ENCODE data around the gene ACIN1. TPM values are rescaled to one million over a fixed set of nuclear protein-coding genes. Genes with fewer than 3 reads are reported as not detected.

ACIN1 gene
- total and polyA plus RNA-seq, 2 of the 13 experiments (the other 11 are each of a cell fraction or from before 2014, with no cell fraction given) = 165 to 183 TPM

DNA sequence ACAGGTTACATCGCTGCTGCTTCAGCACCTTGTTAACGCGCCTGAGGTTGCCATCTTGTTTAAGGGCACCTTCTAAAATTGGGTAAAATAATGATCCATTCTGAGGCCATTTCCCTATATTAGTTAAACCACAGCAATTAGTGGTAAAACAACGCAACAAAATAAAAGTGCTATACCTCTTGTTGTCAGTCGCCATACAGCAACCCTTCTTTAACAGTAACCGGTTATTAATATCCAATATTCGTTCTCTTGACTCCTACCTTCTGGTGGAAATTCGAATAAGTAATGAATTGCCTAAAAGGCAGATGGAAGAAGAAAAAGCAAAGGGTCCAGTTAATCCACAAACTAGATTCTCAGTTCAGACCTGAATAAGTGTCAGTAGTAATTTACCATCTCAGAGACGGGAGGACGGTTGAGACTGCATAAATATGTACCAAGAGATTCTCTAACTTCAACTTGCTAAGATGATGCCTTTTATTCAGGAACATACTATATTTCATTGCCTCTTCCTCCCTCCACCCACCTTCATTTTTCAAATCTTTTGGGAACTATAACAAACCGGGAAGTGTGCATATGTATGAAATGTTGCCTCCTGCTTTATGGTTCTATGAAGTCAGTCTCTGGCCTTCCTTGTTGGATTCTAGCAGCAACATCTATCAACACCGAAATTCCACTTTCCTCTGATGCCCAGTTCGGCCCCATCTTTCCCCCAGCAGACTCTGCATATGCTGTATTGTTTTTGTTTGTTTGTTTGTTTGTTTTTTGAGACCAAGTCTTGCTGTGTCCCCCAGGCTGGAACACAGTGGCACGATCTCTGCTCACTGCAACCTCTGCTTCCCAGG is 59.4 kb downstream of the ACIN1 start (continued):
- TF ChIP-seq, protein P1, sequence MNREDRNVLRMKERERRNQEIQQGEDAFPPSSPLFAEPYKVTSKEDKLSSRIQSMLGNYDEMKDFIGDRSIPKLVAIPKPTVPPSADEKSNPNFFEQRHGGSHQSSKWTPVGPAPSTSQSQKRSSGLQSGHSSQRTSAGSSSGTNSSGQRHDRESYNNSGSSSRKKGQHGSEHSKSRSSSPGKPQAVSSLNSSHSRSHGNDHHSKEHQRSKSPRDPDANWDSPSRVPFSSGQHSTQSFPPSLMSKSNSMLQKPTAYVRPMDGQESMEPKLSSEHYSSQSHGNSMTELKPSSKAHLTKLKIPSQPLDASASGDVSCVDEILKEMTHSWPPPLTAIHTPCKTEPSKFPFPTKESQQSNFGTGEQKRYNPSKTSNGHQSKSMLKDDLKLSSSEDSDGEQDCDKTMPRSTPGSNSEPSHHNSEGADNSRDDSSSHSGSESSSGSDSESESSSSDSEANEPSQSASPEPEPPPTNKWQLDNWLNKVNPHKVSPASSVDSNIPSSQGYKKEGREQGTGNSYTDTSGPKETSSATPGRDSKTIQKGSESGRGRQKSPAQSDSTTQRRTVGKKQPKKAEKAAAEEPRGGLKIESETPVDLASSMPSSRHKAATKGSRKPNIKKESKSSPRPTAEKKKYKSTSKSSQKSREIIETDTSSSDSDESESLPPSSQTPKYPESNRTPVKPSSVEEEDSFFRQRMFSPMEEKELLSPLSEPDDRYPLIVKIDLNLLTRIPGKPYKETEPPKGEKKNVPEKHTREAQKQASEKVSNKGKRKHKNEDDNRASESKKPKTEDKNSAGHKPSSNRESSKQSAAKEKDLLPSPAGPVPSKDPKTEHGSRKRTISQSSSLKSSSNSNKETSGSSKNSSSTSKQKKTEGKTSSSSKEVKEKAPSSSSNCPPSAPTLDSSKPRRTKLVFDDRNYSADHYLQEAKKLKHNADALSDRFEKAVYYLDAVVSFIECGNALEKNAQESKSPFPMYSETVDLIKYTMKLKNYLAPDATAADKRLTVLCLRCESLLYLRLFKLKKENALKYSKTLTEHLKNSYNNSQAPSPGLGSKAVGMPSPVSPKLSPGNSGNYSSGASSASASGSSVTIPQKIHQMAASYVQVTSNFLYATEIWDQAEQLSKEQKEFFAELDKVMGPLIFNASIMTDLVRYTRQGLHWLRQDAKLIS (CRISPR knock-in tag; IDR thresholded peaks at IDR 0.05) = no peak
- TF ChIP-seq, protein P2, sequence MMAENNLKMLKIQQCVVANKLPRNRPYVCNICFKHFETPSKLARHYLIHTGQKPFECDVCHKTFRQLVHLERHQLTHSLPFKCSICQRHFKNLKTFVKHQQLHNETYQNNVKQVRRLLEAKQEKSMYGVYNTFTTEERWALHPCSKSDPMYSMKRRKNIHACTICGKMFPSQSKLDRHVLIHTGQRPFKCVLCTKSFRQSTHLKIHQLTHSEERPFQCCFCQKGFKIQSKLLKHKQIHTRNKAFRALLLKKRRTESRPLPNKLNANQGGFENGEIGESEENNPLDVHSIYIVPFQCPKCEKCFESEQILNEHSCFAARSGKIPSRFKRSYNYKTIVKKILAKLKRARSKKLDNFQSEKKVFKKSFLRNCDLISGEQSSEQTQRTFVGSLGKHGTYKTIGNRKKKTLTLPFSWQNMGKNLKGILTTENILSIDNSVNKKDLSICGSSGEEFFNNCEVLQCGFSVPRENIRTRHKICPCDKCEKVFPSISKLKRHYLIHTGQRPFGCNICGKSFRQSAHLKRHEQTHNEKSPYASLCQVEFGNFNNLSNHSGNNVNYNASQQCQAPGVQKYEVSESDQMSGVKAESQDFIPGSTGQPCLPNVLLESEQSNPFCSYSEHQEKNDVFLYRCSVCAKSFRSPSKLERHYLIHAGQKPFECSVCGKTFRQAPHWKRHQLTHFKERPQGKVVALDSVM (CRISPR knock-in tag; IDR thresholded peaks at IDR 0.05) = no peak
- TF ChIP-seq PCBP2 (optimal IDR thresholded peaks at IDR 0.05; ENCODE audit: low read depth, low read length, poor library complexity, severe bottlenecking) = no peak
- TF ChIP-seq ZNF124 (CRISPR knock-in tag; IDR thresholded peaks at IDR 0.05) = no peak
- no peak for TF ChIP-seq TCF12 (IDR thresholded peaks at IDR 0.05)
- TF ChIP-seq TCF12 (CRISPR knock-in tag; IDR thresholded peaks at IDR 0.05) = no peak
- no peak for TF ChIP-seq NFE2L2 (IDR thresholded peaks at IDR 0.05; ENCODE audit: low read length)
- TF ChIP-seq, protein P3, sequence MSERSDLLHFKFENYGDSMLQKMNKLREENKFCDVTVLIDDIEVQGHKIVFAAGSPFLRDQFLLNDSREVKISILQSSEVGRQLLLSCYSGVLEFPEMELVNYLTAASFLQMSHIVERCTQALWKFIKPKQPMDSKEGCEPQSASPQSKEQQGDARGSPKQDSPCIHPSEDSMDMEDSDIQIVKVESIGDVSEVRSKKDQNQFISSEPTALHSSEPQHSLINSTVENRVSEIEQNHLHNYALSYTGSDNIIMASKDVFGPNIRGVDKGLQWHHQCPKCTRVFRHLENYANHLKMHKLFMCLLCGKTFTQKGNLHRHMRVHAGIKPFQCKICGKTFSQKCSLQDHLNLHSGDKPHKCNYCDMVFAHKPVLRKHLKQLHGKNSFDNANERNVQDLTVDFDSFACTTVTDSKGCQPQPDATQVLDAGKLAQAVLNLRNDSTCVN (CRISPR knock-in tag; IDR thresholded peaks at IDR 0.05; ENCODE audit: borderline replicate concordance) = no peak
- no peak for TF ChIP-seq ZNF383 (CRISPR knock-in tag; IDR thresholded peaks at IDR 0.05; ENCODE audit: borderline replicate concordance)
- no peak for TF ChIP-seq RFXAP (CRISPR knock-in tag; IDR thresholded peaks at IDR 0.05; ENCODE audit: borderline replicate concordance)
- TF ChIP-seq RELA (CRISPR knock-in tag; IDR thresholded peaks at IDR 0.05) = no peak; the same call in 1 of the 2 replicates
- no peak for TF ChIP-seq KDM3A (CRISPR knock-in tag; IDR thresholded peaks at IDR 0.05; ENCODE audit: low read depth)
- no peak for TF ChIP-seq YEATS4 (CRISPR knock-in tag; IDR thresholded peaks at IDR 0.05; ENCODE audit: borderline replicate concordance)
- no peak for TF ChIP-seq ZBTB20 (CRISPR knock-in tag; IDR thresholded peaks at IDR 0.05; ENCODE audit: borderline replicate concordance, low read depth)
- TF ChIP-seq ZZZ3 (CRISPR knock-in tag; IDR thresholded peaks at IDR 0.05; ENCODE audit: borderline replicate concordance) = no peak
- TF ChIP-seq ELF4 (CRISPR knock-in tag; IDR thresholded peaks at IDR 0.05; ENCODE audit: borderline replicate concordance) = peak; percentile 5; the same call in 1 of the 2 replicates
- peak; percentile 94 for TF ChIP-seq EHMT2 (IDR thresholded peaks at IDR 0.05; ENCODE audit: borderline replicate concordance, low read depth, low read length)
- no peak for TF ChIP-seq ISL2 (CRISPR knock-in tag; IDR thresholded peaks at IDR 0.05)
- no peak for TF ChIP-seq PHF8 (CRISPR knock-in tag; IDR thresholded peaks at IDR 0.05)
- TF ChIP-seq ZNF335 (CRISPR knock-in tag; IDR thresholded peaks at IDR 0.05) = 0 out of 2 replicates have a peak, but pooled peaks have one; percentile 2
- TF ChIP-seq, protein P4, sequence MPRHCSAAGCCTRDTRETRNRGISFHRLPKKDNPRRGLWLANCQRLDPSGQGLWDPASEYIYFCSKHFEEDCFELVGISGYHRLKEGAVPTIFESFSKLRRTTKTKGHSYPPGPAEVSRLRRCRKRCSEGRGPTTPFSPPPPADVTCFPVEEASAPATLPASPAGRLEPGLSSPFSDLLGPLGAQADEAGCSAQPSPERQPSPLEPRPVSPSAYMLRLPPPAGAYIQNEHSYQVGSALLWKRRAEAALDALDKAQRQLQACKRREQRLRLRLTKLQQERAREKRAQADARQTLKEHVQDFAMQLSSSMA (CRISPR knock-in tag; IDR thresholded peaks at IDR 0.05) = no peak

Measured in HepG2 (cell line).